ENCODE measurements around the gene PARVB. TPM values are rescaled to one million over a fixed set of nuclear protein-coding genes. Genes with fewer than 3 reads are reported as not detected.

The PARVB gene
- total RNA-seq, 1 donor from 2014 or later, result 22.1 TPM

DNA sequence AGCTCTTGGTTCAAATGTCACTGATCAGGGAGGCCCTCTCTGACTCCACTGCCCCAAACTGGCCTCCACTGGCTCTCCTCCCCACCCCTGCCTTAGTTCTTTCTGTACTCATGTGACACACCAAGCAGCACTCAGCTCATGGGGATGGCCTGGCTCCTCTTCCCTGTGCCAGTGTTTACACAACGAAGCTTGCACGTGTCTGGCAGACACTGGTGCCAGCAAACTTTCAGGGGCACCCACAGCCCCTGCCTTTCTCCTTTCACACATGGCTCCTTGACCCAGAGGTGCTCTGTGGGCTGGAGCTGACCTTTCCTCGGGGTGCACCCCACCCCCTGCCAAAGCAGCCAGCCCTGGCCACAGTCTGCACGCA lies 119.0 kb downstream of the PARVB start:
- peaks cover under 1% of the 10 kb centered on the region for H3K36me3 Mint-ChIP-seq
- no peaks in the 10 kb centered on the region for H3K9me3 Mint-ChIP-seq
- TF ChIP-seq, protein P1, sequence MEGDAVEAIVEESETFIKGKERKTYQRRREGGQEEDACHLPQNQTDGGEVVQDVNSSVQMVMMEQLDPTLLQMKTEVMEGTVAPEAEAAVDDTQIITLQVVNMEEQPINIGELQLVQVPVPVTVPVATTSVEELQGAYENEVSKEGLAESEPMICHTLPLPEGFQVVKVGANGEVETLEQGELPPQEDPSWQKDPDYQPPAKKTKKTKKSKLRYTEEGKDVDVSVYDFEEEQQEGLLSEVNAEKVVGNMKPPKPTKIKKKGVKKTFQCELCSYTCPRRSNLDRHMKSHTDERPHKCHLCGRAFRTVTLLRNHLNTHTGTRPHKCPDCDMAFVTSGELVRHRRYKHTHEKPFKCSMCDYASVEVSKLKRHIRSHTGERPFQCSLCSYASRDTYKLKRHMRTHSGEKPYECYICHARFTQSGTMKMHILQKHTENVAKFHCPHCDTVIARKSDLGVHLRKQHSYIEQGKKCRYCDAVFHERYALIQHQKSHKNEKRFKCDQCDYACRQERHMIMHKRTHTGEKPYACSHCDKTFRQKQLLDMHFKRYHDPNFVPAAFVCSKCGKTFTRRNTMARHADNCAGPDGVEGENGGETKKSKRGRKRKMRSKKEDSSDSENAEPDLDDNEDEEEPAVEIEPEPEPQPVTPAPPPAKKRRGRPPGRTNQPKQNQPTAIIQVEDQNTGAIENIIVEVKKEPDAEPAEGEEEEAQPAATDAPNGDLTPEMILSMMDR (IDR thresholded peaks at IDR 0.05; ENCODE audit: unreplicated experiment), result no peak
- no peak for DNase-seq (ENCODE audit: low spot score in 2 of 2, unreplicated experiment in 2 of 2)
- H3K4me1 Mint-ChIP-seq, result peaks cover 17% of the 10 kb centered on the region
- peaks cover 27% of the 10 kb centered on the region for H3K27me3 Mint-ChIP-seq (ENCODE audit: low read depth)
- no peak overlapping the region for H3K27ac Mint-ChIP-seq
- H3K4me3 Mint-ChIP-seq, result no peak overlapping the region

- H3K9me3 Mint-ChIP-seq, result no peaks in the 10 kb centered on the region
- DNase-seq (ENCODE audit: low spot score in 2 of 2, unreplicated experiment in 2 of 2), result no peak
- peaks cover 32% of the 10 kb centered on the region for H3K27me3 Mint-ChIP-seq (ENCODE audit: low read depth)
- no peak overlapping the region for H3K4me3 Mint-ChIP-seq
- no peaks in the 10 kb centered on the region for H3K36me3 Mint-ChIP-seq
- H3K27ac Mint-ChIP-seq, result no peak overlapping the region
- H3K4me1 Mint-ChIP-seq, result peaks cover 21% of the 10 kb centered on the region
- TF ChIP-seq, protein P1 (IDR thresholded peaks at IDR 0.05; ENCODE audit: unreplicated experiment), result no peak
Observed at GRCh38 chr22:44143579-44143978, 119.5 kb downstream of the PARVB start.

DNA sequence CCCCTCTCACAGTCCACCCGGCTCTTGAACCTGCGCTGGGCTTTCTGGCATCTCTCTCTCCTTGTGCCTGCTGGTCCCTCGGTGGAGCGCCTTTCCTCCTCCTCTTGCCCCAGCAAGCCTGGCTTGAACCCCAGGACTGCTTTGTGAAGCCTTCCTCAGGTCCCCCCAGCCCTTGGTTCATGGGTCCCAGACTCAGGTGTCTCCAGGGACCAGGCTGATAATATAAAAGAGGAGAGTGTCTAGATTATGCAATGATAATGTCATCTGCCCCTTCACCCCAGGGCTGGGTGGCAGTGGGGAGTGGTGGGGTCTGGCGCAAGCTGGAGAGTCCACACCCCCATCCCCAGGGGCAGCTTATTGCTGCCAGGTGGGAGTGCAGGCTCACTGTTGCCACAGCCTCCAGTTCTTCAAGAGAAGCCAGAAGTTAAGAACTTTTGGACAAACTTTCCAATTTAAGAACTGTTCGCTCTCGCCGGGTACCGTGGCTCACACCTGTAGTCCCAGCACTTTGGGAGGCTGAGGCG lies 120.0 kb downstream of the PARVB start:
- TF ChIP-seq, protein P1 (IDR thresholded peaks at IDR 0.05; ENCODE audit: unreplicated experiment), result no peak
- no peak overlapping the region for H3K27ac Mint-ChIP-seq
- DNase-seq (ENCODE audit: low spot score in 2 of 2, unreplicated experiment in 2 of 2), result no peak
- no peaks in the 10 kb centered on the region for H3K36me3 Mint-ChIP-seq
- no peak overlapping the region for H3K4me3 Mint-ChIP-seq
- peaks cover 23% of the 10 kb centered on the region for H3K4me1 Mint-ChIP-seq
- H3K27me3 Mint-ChIP-seq (ENCODE audit: low read depth), result peaks cover 37% of the 10 kb centered on the region
- H3K9me3 Mint-ChIP-seq, result no peaks in the 10 kb centered on the region

- no peak overlapping the region for H3K4me3 Mint-ChIP-seq
- peaks cover 23% of the 10 kb centered on the region for H3K4me1 Mint-ChIP-seq
- TF ChIP-seq, protein P1 (IDR thresholded peaks at IDR 0.05; ENCODE audit: unreplicated experiment), result no peak
- H3K9me3 Mint-ChIP-seq, result no peaks in the 10 kb centered on the region
- no peak overlapping the region for H3K27ac Mint-ChIP-seq
- H3K36me3 Mint-ChIP-seq, result no peaks in the 10 kb centered on the region
- peaks cover 43% of the 10 kb centered on the region for H3K27me3 Mint-ChIP-seq (ENCODE audit: low read depth)
- DNase-seq (ENCODE audit: low spot score in 2 of 2, unreplicated experiment in 2 of 2), result no peak
Observed at GRCh38 chr22:44145544-44145943, 121.4 kb downstream of the PARVB start.

- H3K27me3 Mint-ChIP-seq (ENCODE audit: low read depth), result peaks cover 43% of the 10 kb centered on the region
- H3K27ac Mint-ChIP-seq, result no peak overlapping the region
- H3K4me3 Mint-ChIP-seq, result no peak overlapping the region
- no peak for DNase-seq (ENCODE audit: low spot score in 2 of 2, unreplicated experiment in 2 of 2)
- TF ChIP-seq, protein P1 (IDR thresholded peaks at IDR 0.05; ENCODE audit: unreplicated experiment), result no peak
- H3K4me1 Mint-ChIP-seq, result peaks cover 23% of the 10 kb centered on the region
- peaks cover 2% of the 10 kb centered on the region for H3K36me3 Mint-ChIP-seq
- H3K9me3 Mint-ChIP-seq, result no peaks in the 10 kb centered on the region
Observed at GRCh38 chr22:44146088-44146861, 122.2 kb downstream of the PARVB start.
